Trophoblast cell (in vitro differentiated cells and primary cell): ENCODE data around the gene QTRT2.
A peak's percentile ranks its signal among the peaks of the same experiment; 100 is the strongest.

Experiments
- DNase-seq, 2 donors: peaks; one replicate each; pipeline ENCODE4 v3.0.0-alpha.2; 2016
- H2AFZ ChIP-seq: 2 replicates; pipeline ENCODE4 v1.6.1; 2013; ENCODE audit warnings: low read length, moderate library complexity, mild to moderate bottlenecking; ENCODE audit not compliant: insufficient read depth, poor library complexity
- H2AK5ac ChIP-seq: 2 replicates; pipeline ENCODE4 v1.6.1; 2013; ENCODE audit warnings: mild to moderate bottlenecking, low read length
- H2BK120ac ChIP-seq: 2 replicates; pipeline ENCODE4 v1.6.1; 2013; ENCODE audit warnings: low read length, mild to moderate bottlenecking, moderate library complexity; ENCODE audit not compliant: insufficient read depth, poor library complexity
- H2BK12ac ChIP-seq: 2 replicates; pipeline ENCODE4 v1.6.1; 2013; ENCODE audit warnings: mild to moderate bottlenecking, low read length, moderate library complexity
- H2BK5ac ChIP-seq: 2 replicates; pipeline ENCODE4 v1.6.1; 2013; ENCODE audit warnings: low read length, low read depth, moderate library complexity, mild to moderate bottlenecking; ENCODE audit not compliant: poor library complexity
- H3K14ac ChIP-seq: 2 replicates; pipeline ENCODE4 v1.6.1; 2013; ENCODE audit warnings: mild to moderate bottlenecking, low read length
- H3K18ac ChIP-seq: 2 replicates; pipeline ENCODE4 v1.6.1; 2013; ENCODE audit warnings: mild to moderate bottlenecking, low read length
- H3K23ac ChIP-seq: 2 replicates; pipeline ENCODE4 v1.6.1; 2013; ENCODE audit warnings: low read length
- H3K27ac ChIP-seq: 2 replicates; pipeline ENCODE4 v1.5.1; 2013; ENCODE audit warnings: low read depth, mild to moderate bottlenecking, inconsistent platforms, low read length, moderate library complexity
- H3K27me3 ChIP-seq: 2 replicates; pipeline ENCODE4 v1.6.1; 2013; ENCODE audit warnings: inconsistent platforms, mild to moderate bottlenecking, low read length, moderate library complexity; ENCODE audit not compliant: insufficient read depth
- H3K36me3 ChIP-seq, 2 experiments: 1 replicate in 1 of 2; 2 replicates in 1 of 2; pipeline ENCODE4 v1.6.1; 2013; ENCODE audit warnings: low read length in 2 of 2, mild to moderate bottlenecking in 2 of 2, moderate library complexity in 1 of 2; ENCODE audit not compliant: insufficient read depth in 2 of 2, control insufficient read depth in 1 of 2
- H3K4ac ChIP-seq: 2 replicates; pipeline ENCODE4 v1.6.1; 2013; ENCODE audit warnings: low read depth, mild to moderate bottlenecking, low read length, moderate library complexity
- H3K4me1 ChIP-seq, 2 experiments: 1 replicate in 1 of 2; 2 replicates in 1 of 2; pipeline ENCODE4 v1.6.1; 2013; ENCODE audit warnings: low read length in 2 of 2, mild to moderate bottlenecking in 2 of 2, moderate library complexity in 1 of 2; ENCODE audit not compliant: insufficient read depth in 2 of 2, control insufficient read depth in 1 of 2
- H3K4me2 ChIP-seq: 2 replicates; pipeline ENCODE4 v1.6.1; 2013; ENCODE audit warnings: inconsistent platforms, mild to moderate bottlenecking, low read length, moderate library complexity
- H3K4me3 ChIP-seq: 2 replicates; pipeline ENCODE4 v1.5.1; 2013; ENCODE audit warnings: mild to moderate bottlenecking, low read depth, low read length, inconsistent platforms
- H3K79me1 ChIP-seq: one replicate; pipeline ENCODE4 v1.6.1; 2013; ENCODE audit warnings: low read length
- H3K79me2 ChIP-seq: 2 replicates; pipeline ENCODE4 v1.6.1; 2013; ENCODE audit warnings: low read length, mild to moderate bottlenecking; ENCODE audit not compliant: control insufficient read depth, insufficient read depth, poor library complexity
- H3K9ac ChIP-seq: 2 replicates; pipeline ENCODE4 v1.6.1; 2013; ENCODE audit warnings: mild to moderate bottlenecking, low read length
- H3K9me3 ChIP-seq: 2 replicates; pipeline ENCODE4 v1.6.1; 2013; ENCODE audit warnings: low read depth, mild to moderate bottlenecking, control low read depth, inconsistent platforms, low read length; ENCODE audit not compliant: insufficient read depth
- H4K12ac ChIP-seq: 2 replicates; pipeline ENCODE4 v1.6.1; 2013; ENCODE audit warnings: low read depth, mild to moderate bottlenecking, low read length, moderate library complexity
- H4K8ac ChIP-seq: 2 replicates; pipeline ENCODE4 v1.6.1; 2013; ENCODE audit warnings: low read depth, mild to moderate bottlenecking, low read length, moderate library complexity
- H4K91ac ChIP-seq: one replicate; pipeline ENCODE4 v1.6.1; 2013; ENCODE audit warnings: low read depth, mild to moderate bottlenecking, low read length, moderate library complexity
- WGBS: extraction: QIAGEN DNeasy Blood & Tissue Kit; methylation state at CpG from one replicate; pipeline ENCODE4 v1.1.7; 2013; ENCODE audit warnings: missing lambda C conversion rate; ENCODE audit not compliant: insufficient read length, insufficient coverage; ENCODE audit errors: extremely low coverage; 5-methylcytosine and 5-hydroxymethylcytosine counted together

The QTRT2 gene

DNA sequence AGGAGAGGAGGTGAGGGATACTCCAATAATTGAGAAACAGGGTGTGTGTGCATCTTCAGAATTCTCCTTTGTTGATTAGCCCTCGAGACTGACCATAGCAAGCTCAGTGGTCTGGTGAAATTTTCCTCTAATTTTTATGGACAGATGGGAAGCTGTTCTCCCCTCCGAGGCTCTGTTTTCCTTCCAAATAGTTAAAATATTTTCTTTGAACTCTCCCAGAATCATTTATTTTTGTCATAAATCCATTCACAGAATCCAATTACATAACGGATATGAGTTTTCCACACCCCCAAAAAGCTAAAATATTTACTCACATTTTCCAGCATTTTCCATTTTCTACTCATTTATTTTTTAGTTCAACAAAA lies 36.5 kb downstream of the QTRT2 start:
- no peak overlapping the region for H3K23ac ChIP-seq
- no peaks in the 10 kb centered on the region for H3K4me1 ChIP-seq
- no CpG with 5 or more reads among the region's 3 CpGs for WGBS
- H3K27me3 ChIP-seq = no peaks in the 10 kb centered on the region
- H4K12ac ChIP-seq = no peak overlapping the region
- no peak overlapping the region for H2AFZ ChIP-seq
- H2AK5ac ChIP-seq = no peak overlapping the region
- H3K4me2 ChIP-seq = no peak overlapping the region
- H2BK12ac ChIP-seq = no peak overlapping the region
- H3K36me3 ChIP-seq = no peaks in the 10 kb centered on the region
- no peak overlapping the region for H4K8ac ChIP-seq
- H4K91ac ChIP-seq = no peak overlapping the region
- H3K79me1 ChIP-seq = no peaks in the 10 kb centered on the region
- no peaks in the 10 kb centered on the region for H3K79me2 ChIP-seq
- no peak overlapping the region for H3K4ac ChIP-seq
- H2BK120ac ChIP-seq = no peak overlapping the region
- no peak overlapping the region for H2BK5ac ChIP-seq
- H3K9me3 ChIP-seq = no peaks in the 10 kb centered on the region
- no peak overlapping the region for H3K14ac ChIP-seq
- no peak overlapping the region for H3K27ac ChIP-seq
- no peak overlapping the region for H3K18ac ChIP-seq
- no peak overlapping the region for H3K9ac ChIP-seq
- no peak for DNase-seq
- no peak overlapping the region for H3K4me3 ChIP-seq

DNA sequence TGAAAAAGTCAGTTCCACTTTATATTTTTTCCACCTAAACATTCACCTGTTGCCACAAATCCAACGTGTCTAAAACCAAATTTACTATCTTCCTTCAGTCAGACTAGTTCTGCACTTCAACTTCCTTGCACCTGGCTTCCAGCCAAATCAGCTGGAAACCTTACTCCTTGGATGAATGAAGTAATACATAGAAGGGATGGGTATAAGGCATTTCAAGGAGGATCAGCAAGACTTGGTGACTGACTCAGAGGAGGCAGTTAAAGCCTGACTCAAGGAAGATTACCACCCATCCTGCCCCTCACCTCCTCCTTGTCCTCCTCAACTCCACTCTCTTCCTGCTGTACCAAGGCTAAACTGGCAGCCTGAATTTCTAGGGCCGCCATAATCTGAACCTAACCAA lies 37.1 kb downstream of the QTRT2 start:
- peak in 1 of 2 donors; percentile 18 for DNase-seq
- Histone ChIP-seq H3K23ac (no peak overlapping the region), H3K27ac (no peak overlapping the region), H4K8ac (no peak overlapping the region), H3K4me3 (no peak overlapping the region), H3K14ac (no peak overlapping the region), H3K79me1 (no peaks in the 10 kb centered on the region), H3K18ac (no peak overlapping the region), H4K12ac (no peak overlapping the region), H3K4ac (no peak overlapping the region), H3K9me3 (no peaks in the 10 kb centered on the region), H2AK5ac (no peak overlapping the region), H3K4me2 (no peak overlapping the region), H2AFZ (no peak overlapping the region), H2BK5ac (no peak overlapping the region), H3K36me3 (no peaks in the 10 kb centered on the region), H3K27me3 (no peaks in the 10 kb centered on the region), H2BK120ac (no peak overlapping the region), H3K79me2 (no peaks in the 10 kb centered on the region), H3K4me1 (no peaks in the 10 kb centered on the region), H4K91ac (no peak overlapping the region), H3K9ac (no peak overlapping the region), H2BK12ac (no peak overlapping the region)
- WGBS = 100% methylated on average over 1 of the region's 2 CpGs

DNA sequence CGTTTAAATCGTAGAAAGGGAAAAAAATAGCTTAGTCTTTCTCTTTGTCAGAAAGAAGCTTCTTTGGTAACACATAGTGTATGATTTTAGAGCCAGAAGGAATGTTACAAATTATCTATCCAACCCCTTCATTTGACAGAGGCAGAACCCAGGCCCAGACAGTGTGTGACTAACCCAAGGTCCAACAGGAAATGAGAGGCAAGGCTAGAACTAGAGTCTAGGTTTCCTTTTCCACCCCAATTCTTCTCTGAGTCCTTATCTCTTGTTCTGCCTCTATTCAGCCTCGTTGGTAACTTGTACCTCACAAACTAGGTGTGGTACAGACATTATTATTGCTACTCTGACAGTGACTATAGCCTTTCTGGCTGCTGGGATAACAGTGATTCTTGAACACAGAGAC lies 39.3 kb downstream of the QTRT2 start:
- Histone ChIP-seq H2AFZ (no peak overlapping the region), H3K4me3 (no peak overlapping the region), H4K91ac (no peak overlapping the region), H3K79me2 (no peaks in the 10 kb centered on the region), H2BK12ac (no peak overlapping the region), H3K9ac (no peak overlapping the region), H3K23ac (no peak overlapping the region), H3K4me2 (no peak overlapping the region), H3K14ac (no peak overlapping the region), H3K18ac (no peak overlapping the region), H3K79me1 (no peaks in the 10 kb centered on the region), H3K27ac (no peak overlapping the region), H2BK120ac (no peak overlapping the region), H3K4ac (no peak overlapping the region), H2BK5ac (no peak overlapping the region), H4K8ac (no peak overlapping the region), H4K12ac (no peak overlapping the region), H3K4me1 (no peaks in the 10 kb centered on the region), H3K27me3 (no peaks in the 10 kb centered on the region), H3K36me3 (no peaks in the 10 kb centered on the region), H3K9me3 (no peaks in the 10 kb centered on the region), H2AK5ac (no peak overlapping the region)
- DNase-seq = no peak
- no CpG with 5 or more reads among the region's 3 CpGs for WGBS

DNA sequence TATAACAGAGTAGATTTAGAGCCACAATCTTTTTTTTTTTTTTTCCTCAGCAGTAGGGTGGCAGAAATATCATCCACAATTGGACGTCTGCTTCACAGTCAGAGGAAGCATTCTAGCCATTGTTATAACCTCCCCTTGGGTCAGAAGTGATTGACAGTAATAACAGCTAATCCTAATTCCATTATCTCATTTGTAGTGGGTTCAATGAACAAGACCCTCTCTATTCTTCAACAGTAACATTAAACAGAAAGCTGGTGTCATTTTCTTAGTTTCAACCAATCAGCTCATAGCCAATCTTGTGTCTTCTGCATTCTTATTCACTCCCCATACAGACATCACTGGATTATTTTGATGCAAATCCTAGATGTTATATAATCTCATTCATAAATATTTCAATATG lies 44.6 kb downstream of the QTRT2 start:
- Histone ChIP-seq H3K9ac (no peak overlapping the region), H2AFZ (no peak overlapping the region), H3K27ac (no peak overlapping the region), H3K4me3 (no peak overlapping the region), H3K79me1 (no peaks in the 10 kb centered on the region), H3K4me1 (no peaks in the 10 kb centered on the region), H4K8ac (no peak overlapping the region), H3K36me3 (no peaks in the 10 kb centered on the region), H3K4me2 (no peak overlapping the region), H2BK5ac (no peak overlapping the region), H3K4ac (no peak overlapping the region), H3K23ac (no peak overlapping the region), H2AK5ac (no peak overlapping the region), H3K18ac (no peak overlapping the region), H4K12ac (no peak overlapping the region), H2BK120ac (no peak overlapping the region), H3K27me3 (no peaks in the 10 kb centered on the region), H2BK12ac (no peak overlapping the region), H3K79me2 (no peaks in the 10 kb centered on the region), H3K14ac (no peak overlapping the region), H4K91ac (no peak overlapping the region), H3K9me3 (no peaks in the 10 kb centered on the region)
- WGBS = no CpG with 5 or more reads among the region's 1 CpG
- no peak for DNase-seq
